ENCODE data around the gene COA8. TPM values are rescaled to one million over a fixed set of nuclear protein-coding genes. Genes with fewer than 3 reads are reported as not detected.

COA8 gene
- total and polyA plus RNA-seq, 2 of the 8 experiments (the other 6 are each of a cell fraction or from before 2014, with no cell fraction given): 7.1 to 35.5 TPM

DNA sequence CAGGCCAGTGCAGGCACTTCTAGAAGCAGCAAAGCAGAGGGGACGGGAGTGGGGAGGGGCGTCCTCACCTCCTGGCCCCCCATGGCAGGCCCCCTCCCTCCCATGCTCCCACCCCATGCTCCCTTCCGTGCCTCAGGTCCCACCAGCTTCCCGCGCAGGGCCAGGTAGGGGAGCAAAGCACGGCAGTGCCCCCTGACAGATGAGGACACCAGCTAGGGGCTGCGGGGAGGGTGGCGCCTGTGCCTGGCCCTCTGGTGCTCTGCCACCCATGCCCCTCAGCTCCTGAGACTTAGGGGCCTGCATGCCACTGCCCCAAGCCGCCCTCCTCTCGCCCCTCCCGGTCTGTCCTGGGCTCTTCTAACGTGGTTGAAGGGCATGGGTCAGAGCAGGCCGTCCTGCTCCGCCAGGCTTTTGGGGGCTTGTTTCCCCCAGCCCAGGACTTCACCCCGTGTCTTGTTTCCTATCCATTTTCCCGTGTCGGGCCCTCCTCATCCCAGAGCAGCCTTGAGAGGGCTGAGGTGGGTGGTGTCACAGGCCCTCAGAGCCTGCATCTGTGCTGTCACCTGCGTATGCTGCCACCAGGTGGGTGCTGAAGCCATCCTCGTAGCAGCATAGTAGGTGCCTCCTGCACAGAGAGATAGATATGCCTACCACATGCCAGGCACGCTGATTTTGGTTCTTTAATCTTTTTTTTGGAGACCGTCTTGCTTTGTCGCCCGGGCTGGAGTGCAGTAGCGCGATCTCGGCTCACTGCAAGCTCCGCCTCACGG is 23.5 kb upstream of the COA8 start:
- Histone ChIP-seq H3K23ac (ENCODE audit: insufficient read length) (no peak overlapping the region), H3K27me3 (replicated peaks in 1 of 4; ENCODE audit: control insufficient read depth in 3 of 4, extremely low read depth in 1 of 4, insufficient read depth in 3 of 4, low read length in 3 of 4) (no peaks in the 10 kb centered on the region; a peak in 2 of 7 replicates), H3K4me3 (ENCODE audit: extremely low read depth in 1 of 4, insufficient read depth in 2 of 4, low read depth in 3 of 4, low read length in 4 of 4) (no peak overlapping the region), H2BK15ac (ENCODE audit: low read length) (no peak overlapping the region), H3K4ac (replicated peaks; ENCODE audit: insufficient read length, low read depth, low read length) (no peak overlapping the region), H2AFZ (ENCODE audit: low read length) (no peak overlapping the region), H3K56ac (replicated peaks; ENCODE audit: insufficient read length, low read depth, low read length) (no peak overlapping the region), H2BK5ac (ENCODE audit: low read depth, low read length) (no peak overlapping the region), H2BK12ac (ENCODE audit: low read depth, low read length) (0 out of 2 replicates have a peak overlapping the region, but pooled peaks have one; percentile 39), H2BK20ac (ENCODE audit: low read length) (no peak overlapping the region), H4K20me1 (replicated peaks in 1 of 2; ENCODE audit: control insufficient read depth in 1 of 2, insufficient read depth in 2 of 2, low read length in 2 of 2) (peaks cover 0 to 18% of the 10 kb centered on the region in 2 experiments), H2AK5ac (ENCODE audit: low read depth, low read length) (no peak overlapping the region), H3K14ac (ENCODE audit: insufficient read length) (no peak overlapping the region), H2BK120ac (replicated peaks; ENCODE audit: low read depth, low read length) (no peak overlapping the region), H3K79me2 (ENCODE audit: control insufficient read depth in 1 of 2, insufficient read depth in 2 of 2, low read length in 2 of 2) (no peaks in the 10 kb centered on the region), H3K18ac (ENCODE audit: extremely low read depth, low read length) (no peak overlapping the region), H3K4me2 (ENCODE audit: insufficient read depth in 1 of 2, low read depth in 2 of 2, low read length in 2 of 2) (no peak overlapping the region), H4K5ac (ENCODE audit: insufficient read length, low read depth, low read length) (no peak overlapping the region), H3K9me3 (ENCODE audit: insufficient read depth in 2 of 2, low read depth in 1 of 2, low read length in 1 of 2) (no peaks in the 10 kb centered on the region), H3K27ac (ENCODE audit: low read depth, low read length) (no peak overlapping the region), H3K4me1 (replicated peaks in 1 of 4; ENCODE audit: control insufficient read depth in 3 of 4, insufficient read depth in 4 of 4, low read length in 3 of 4) (peaks cover 0 to 31% (median 28%) of the 10 kb centered on the region in 4 experiments; a peak in 6 of 7 replicates), H3K79me1 (ENCODE audit: low read depth, low read length) (no peaks in the 10 kb centered on the region), H4K8ac (ENCODE audit: extremely low read depth, insufficient read depth, low read length) (0 out of 2 replicates have a peak overlapping the region, but pooled peaks have one; percentile 68), H3K23me2 (ENCODE audit: low read depth, low read length) (no peaks in the 10 kb centered on the region), H3K36me3 (ENCODE audit: control insufficient read depth in 2 of 4, insufficient read depth in 4 of 4, low read length in 3 of 4) (peaks cover 0 to 11% (median 0%) of the 10 kb centered on the region in 4 experiments; a peak in 1 of 8 replicates), H3K9ac (replicated peaks in 1 of 4; ENCODE audit: extremely low read depth in 1 of 4, low read depth in 3 of 4, low read length in 3 of 4) (no peak overlapping the region), H4K91ac (replicated peaks; ENCODE audit: insufficient read length, low read length) (no peak overlapping the region)
- CTCF ChIA-PET (ENCODE audit: partially characterized antibody): interaction anchor here (0.9 to 28.8 kb wide), 6 partner anchors 8 to 30 kb away, joined by 3 to 921 read pairs (median 6); partner anchors contain the start of genes CKB and TRMT61A
- POLR2A ChIA-PET (ENCODE audit: partially characterized antibody): interaction anchor here (0.8 to 29.8 kb wide), 9 partner anchors 8 to 66 kb away, joined by 3 to 844 read pairs (median 3); partner anchors contain the start of genes BAG5, CKB and TRMT61A
- FAIRE-seq: no peak
- no peak for TF ChIP-seq POLR2AphosphoS5 (IDR thresholded peaks at IDR 0.05; ENCODE audit: low read depth, low read length)
- WGBS, 2 experiments (ENCODE audit: extremely low coverage in 1 of 2, insufficient coverage in 1 of 2, insufficient read length in 1 of 2, insufficient replicate concordance in 2 of 2, low coverage in 1 of 2, low lambda C conversion rate in 2 of 2, missing lambda C conversion rate in 1 of 2): 86% methylated on average over 26 of the region's 28 CpGs; no CpG with 5 or more reads in 1 of the 2 experiments
- no peak for DNase-seq (ENCODE audit: low read depth in 1 of 2, low spot score in 2 of 2)

All from H1 (cell line).